Stomach smooth muscle (tissue), 2 donors: ENCODE results near the gene FAM76B.
"Not testable (repeated sequence)": the region's sequence is repeated elsewhere in the genome, so short reads cannot be mapped to it uniquely, and the experiment has no call there.

Source experiments
- H3K27ac ChIP-seq: one replicate; pipeline ENCODE4 v1.7.0; 2013; ENCODE audit warnings: mild to moderate bottlenecking, low read length, inconsistent platforms
- H3K27me3 ChIP-seq, 2 donors: one replicate each; pipeline ENCODE4 v1.7.0; 2013; ENCODE audit warnings: low read length in 2 of 2; ENCODE audit not compliant: insufficient read depth in 2 of 2, control insufficient read depth in 1 of 2
- H3K36me3 ChIP-seq, 2 donors: one replicate each; pipeline ENCODE4 v1.7.0; 2013; ENCODE audit warnings: low read length in 2 of 2; ENCODE audit not compliant: control insufficient read depth in 2 of 2, insufficient read depth in 2 of 2
- H3K4me1 ChIP-seq: one replicate; pipeline ENCODE4 v1.7.0; 2013; ENCODE audit warnings: low read length; ENCODE audit not compliant: control insufficient read depth, insufficient read depth
- H3K4me3 ChIP-seq, 2 donors: one replicate each; pipeline ENCODE4 v1.7.0; 2013; ENCODE audit warnings: low read length in 2 of 2
- H3K9ac ChIP-seq, 2 donors: one replicate each; pipeline ENCODE4 v1.7.0; 2013; ENCODE audit warnings: low read length in 2 of 2, mild to moderate bottlenecking in 1 of 2
- H3K9me3 ChIP-seq, 2 donors: one replicate each; pipeline ENCODE4 v1.7.0; 2013; ENCODE audit warnings: low read length in 2 of 2; ENCODE audit not compliant: control insufficient read depth in 2 of 2
- donor health status: healthy.
- donor health status: Pancreatic carcinoma.

FAM76B gene

DNA sequence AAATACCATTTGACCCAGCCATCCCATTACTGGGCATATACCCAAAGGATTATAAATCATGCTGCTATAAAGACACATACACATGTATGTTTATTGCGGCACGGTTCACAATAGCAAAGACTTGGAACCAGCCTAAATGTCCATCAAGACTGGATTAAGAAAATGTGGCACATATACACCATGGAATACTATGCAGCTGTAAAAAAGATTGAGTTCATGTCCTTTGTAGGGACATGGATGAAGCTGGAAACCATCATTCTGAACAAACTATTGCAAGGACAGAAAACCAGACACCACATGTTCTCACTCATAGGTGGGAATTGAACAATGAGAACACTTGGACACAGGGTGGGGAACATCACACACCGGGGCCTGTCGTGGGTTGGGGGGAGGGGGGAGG is 21.5 kb upstream of the FAM76B start:
- not testable (repeated sequence) for H3K36me3 ChIP-seq, H3K9ac ChIP-seq, H3K9me3 ChIP-seq, H3K27me3 ChIP-seq, H3K4me1 ChIP-seq, H3K27ac ChIP-seq, H3K4me3 ChIP-seq

DNA sequence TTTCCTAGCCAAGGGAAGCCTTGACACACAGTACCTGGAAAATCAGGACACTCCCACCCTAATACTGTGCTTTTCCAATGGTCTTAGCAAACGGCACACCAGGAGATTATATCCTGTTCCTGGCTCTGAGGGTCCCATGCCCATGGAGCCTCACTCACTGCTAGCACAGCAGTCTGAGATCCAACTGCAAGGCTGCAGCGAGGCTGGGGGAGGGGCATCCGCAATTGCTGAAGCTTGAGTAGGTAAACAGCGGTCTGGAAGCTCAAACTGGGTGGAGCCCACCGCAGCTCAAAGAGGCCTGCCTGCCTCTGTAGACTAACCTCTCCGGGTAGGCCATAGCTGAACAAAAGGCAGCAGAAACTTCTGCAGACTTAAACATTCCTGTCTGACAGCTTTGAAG is 16.9 kb upstream of the FAM76B start:
- not testable (repeated sequence) for H3K27me3 ChIP-seq, H3K27ac ChIP-seq, H3K4me1 ChIP-seq

DNA sequence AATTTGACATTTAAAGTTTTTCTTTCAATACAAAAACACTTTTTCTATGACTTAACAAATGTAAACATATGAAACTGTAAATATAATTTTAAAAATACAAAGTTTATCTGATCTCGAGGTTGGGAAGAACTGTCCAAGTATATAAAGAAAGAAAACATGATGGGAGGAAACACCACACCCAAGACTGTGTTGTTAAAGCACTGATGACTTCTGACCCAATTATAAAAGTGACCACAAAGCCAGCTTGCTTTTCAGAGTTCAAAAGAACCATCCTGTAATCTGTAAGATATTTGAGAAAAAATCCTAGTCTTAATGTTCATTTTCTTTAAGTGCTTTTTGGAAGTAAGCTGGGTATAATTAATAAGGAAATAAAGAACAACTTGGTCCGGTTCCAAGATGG is 16.3 kb upstream of the FAM76B start:
- no peak overlapping the region for H3K9ac ChIP-seq
- no peak overlapping the region for H3K4me3 ChIP-seq
- peaks cover 3 to 4% of the 10 kb centered on the region in 2 donors for H3K36me3 ChIP-seq
- no peaks in the 10 kb centered on the region for H3K4me1 ChIP-seq
- H3K9me3 ChIP-seq: no peaks in the 10 kb centered on the region
- H3K27me3 ChIP-seq: no peaks in the 10 kb centered on the region
- no peak overlapping the region for H3K27ac ChIP-seq

More for the DNA sequence above, 16.9 kb upstream of the FAM76B start:
- H3K9ac ChIP-seq, H3K36me3 ChIP-seq, H3K4me3 ChIP-seq, H3K9me3 ChIP-seq: not testable (repeated sequence)

GRCh38 chr11:95803973-95804372 is 14.4 kb upstream of the FAM76B start:
- no peak overlapping the region for H3K4me3 ChIP-seq
- H3K9ac ChIP-seq: no peak overlapping the region
- H3K9me3 ChIP-seq: no peaks in the 10 kb centered on the region
- H3K27me3 ChIP-seq: no peaks in the 10 kb centered on the region
- H3K36me3 ChIP-seq: peaks cover 4 to 7% of the 10 kb centered on the region in 2 donors
- no peaks in the 10 kb centered on the region for H3K4me1 ChIP-seq
- no peak overlapping the region for H3K27ac ChIP-seq

GRCh38 chr11:95802806-95803205 is 13.2 kb upstream of the FAM76B start:
- Histone ChIP-seq H3K27me3 (no peaks in the 10 kb centered on the region), H3K36me3 (peaks cover 4 to 7% of the 10 kb centered on the region in 2 donors), H3K4me3 (no peak overlapping the region), H3K9ac (no peak overlapping the region), H3K9me3 (no peaks in the 10 kb centered on the region), H3K4me1 (no peaks in the 10 kb centered on the region), H3K27ac (no peak overlapping the region)

DNA sequence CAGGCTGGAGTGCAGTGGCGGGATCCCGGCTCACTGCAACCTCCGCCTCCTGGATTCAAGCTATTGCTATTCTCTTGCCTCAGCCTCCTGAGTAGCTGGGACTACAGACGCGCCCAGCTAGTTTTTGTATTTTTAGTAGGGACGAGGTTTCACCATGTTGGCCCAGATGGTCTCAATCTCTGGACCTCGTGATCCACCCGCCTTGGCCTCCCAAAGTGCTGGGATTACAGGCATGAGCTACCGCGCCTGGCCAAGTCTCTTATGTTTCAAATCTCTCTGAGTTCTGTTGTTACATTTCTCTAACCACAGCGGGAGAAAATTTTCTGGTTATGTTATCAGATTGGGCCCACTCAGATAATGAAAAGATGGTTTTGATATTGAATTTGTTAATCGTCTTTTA is 10.9 kb upstream of the FAM76B start:
- no peaks in the 10 kb centered on the region for H3K4me1 ChIP-seq
- no peaks in the 10 kb centered on the region for H3K9me3 ChIP-seq
- no peak overlapping the region for H3K9ac ChIP-seq
- H3K27me3 ChIP-seq: no peaks in the 10 kb centered on the region
- H3K36me3 ChIP-seq: peaks cover 0 to 7% of the 10 kb centered on the region in 2 donors
- H3K4me3 ChIP-seq: no peak overlapping the region
- H3K27ac ChIP-seq: no peak overlapping the region

GRCh38 chr11:95799546-95799945 is 10.0 kb upstream of the FAM76B start:
- Histone ChIP-seq H3K27me3 (no peaks in the 10 kb centered on the region), H3K9me3 (no peaks in the 10 kb centered on the region), H3K9ac (no peak overlapping the region), H3K4me1 (no peaks in the 10 kb centered on the region), H3K4me3 (no peak overlapping the region), H3K36me3 (peaks cover 0 to 7% of the 10 kb centered on the region in 2 donors), H3K27ac (no peak overlapping the region)

- Histone ChIP-seq H3K36me3 (peaks cover 0 to 4% of the 10 kb centered on the region in 2 donors), H3K27me3 (no peaks in the 10 kb centered on the region), H3K4me1 (peaks cover 3% of the 10 kb centered on the region), H3K27ac (no peak overlapping the region), H3K9ac (no peak overlapping the region), H3K4me3 (no peak overlapping the region), H3K9me3 (no peaks in the 10 kb centered on the region)
These were observed 6.9 kb upstream of the FAM76B start for GRCh38 chr11:95796501-95796900.

GRCh38 chr11:95795627-95796295 is 6.2 kb upstream of the FAM76B start:
- no peak overlapping the region for H3K4me3 ChIP-seq
- H3K27ac ChIP-seq: no peak overlapping the region
- no peaks in the 10 kb centered on the region for H3K9me3 ChIP-seq
- H3K4me1 ChIP-seq: peaks cover 10% of the 10 kb centered on the region
- peaks cover 0 to 4% of the 10 kb centered on the region in 2 donors for H3K36me3 ChIP-seq
- no peaks in the 10 kb centered on the region for H3K27me3 ChIP-seq
- no peak overlapping the region for H3K9ac ChIP-seq

DNA sequence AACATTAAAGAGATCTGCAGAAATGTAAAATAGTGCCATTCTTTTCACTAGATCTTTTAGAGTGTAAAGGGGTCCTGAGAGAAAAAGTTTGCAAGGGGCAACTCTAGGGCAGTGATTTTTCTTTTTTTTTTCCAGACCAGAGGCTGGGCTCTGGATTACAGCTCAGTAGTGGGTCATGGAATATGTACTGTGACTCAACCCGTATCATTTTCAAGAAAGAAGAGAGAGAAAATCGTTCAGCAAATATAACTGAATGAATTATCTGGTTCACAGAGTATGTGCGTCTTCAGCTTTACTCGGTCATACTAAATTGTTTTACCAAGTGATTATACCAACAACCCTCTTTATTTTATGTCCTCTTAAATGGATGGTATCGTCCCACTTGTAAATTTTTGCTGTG is 4.5 kb upstream of the FAM76B start:
- no peaks in the 10 kb centered on the region for H3K27me3 ChIP-seq
- no peaks in the 10 kb centered on the region for H3K36me3 ChIP-seq
- H3K9ac ChIP-seq: no peak overlapping the region
- H3K27ac ChIP-seq: no peak overlapping the region
- H3K4me3 ChIP-seq: no peak overlapping the region
- no peaks in the 10 kb centered on the region for H3K9me3 ChIP-seq
- peaks cover 10% of the 10 kb centered on the region for H3K4me1 ChIP-seq

GRCh38 chr11:95793116-95793515 is 3.5 kb upstream of the FAM76B start:
- H3K27ac ChIP-seq: no peak overlapping the region
- H3K36me3 ChIP-seq: no peaks in the 10 kb centered on the region
- peaks cover 10% of the 10 kb centered on the region for H3K4me1 ChIP-seq
- no peak overlapping the region for H3K9ac ChIP-seq
- no peak overlapping the region for H3K4me3 ChIP-seq
- H3K27me3 ChIP-seq: no peaks in the 10 kb centered on the region
- H3K9me3 ChIP-seq: no peaks in the 10 kb centered on the region
